HG03558 (cell line): ENCODE results near the gene KRTAP17-1.

Source experiments
- ATAC-seq: cut with Tn5 transposase; IDR thresholded peaks from one replicate; pipeline ENCODE4 v1.9.1; 2021; ENCODE audit warnings: moderate number of reproducible peaks; ENCODE audit not compliant: unreplicated experiment; ENCODE audit errors: extremely low read depth

KRTAP17-1 gene

GRCh38 chr17:41333836-41334235 lies 18.3 kb upstream of the KRTAP17-1 start:
- no peak for ATAC-seq

GRCh38 chr17:41333098-41333497 lies 17.6 kb upstream of the KRTAP17-1 start:
- ATAC-seq: no peak

- ATAC-seq: no peak
Observed at GRCh38 chr17:41332239-41332638, 16.7 kb upstream of the KRTAP17-1 start.

- no peak for ATAC-seq
Observed at GRCh38 chr17:41331606-41332005, 16.1 kb upstream of the KRTAP17-1 start.

GRCh38 chr17:41329279-41329948 lies 13.9 kb upstream of the KRTAP17-1 start:
- no peak for ATAC-seq

GRCh38 chr17:41328207-41328606 lies 12.7 kb upstream of the KRTAP17-1 start:
- no peak for ATAC-seq

GRCh38 chr17:41327411-41328120 lies 12.1 kb upstream of the KRTAP17-1 start:
- ATAC-seq: no peak

GRCh38 chr17:41326173-41327145 lies 10.9 kb upstream of the KRTAP17-1 start:
- ATAC-seq: no peak

- ATAC-seq: no peak
Observed at GRCh38 chr17:41325611-41326010, 10.1 kb upstream of the KRTAP17-1 start.

GRCh38 chr17:41325126-41325525 lies 9.6 kb upstream of the KRTAP17-1 start:
- no peak for ATAC-seq

GRCh38 chr17:41324180-41325075 lies 8.9 kb upstream of the KRTAP17-1 start:
- no peak for ATAC-seq

GRCh38 chr17:41322903-41323895 lies 7.7 kb upstream of the KRTAP17-1 start:
- ATAC-seq: no peak

- ATAC-seq: no peak
Observed at GRCh38 chr17:41322094-41322902, 6.8 kb upstream of the KRTAP17-1 start.

GRCh38 chr17:41318231-41318630 lies 2.7 kb upstream of the KRTAP17-1 start:
- no peak for ATAC-seq

GRCh38 chr17:41315814-41316445 lies 420 bp upstream of the KRTAP17-1 start:
- no peak for ATAC-seq

GRCh38 chr17:41311111-41311510 lies 4.4 kb downstream of the KRTAP17-1 start:
- ATAC-seq: no peak

- no peak for ATAC-seq
Observed at GRCh38 chr17:41308918-41309359, 6.6 kb downstream of the KRTAP17-1 start, which contains the start of gene KRTAP16-1. KRTAP16-1 (minus strand) TSS chr17:41309309; CDS start chr17:41309253, 56 bp downstream.
